ENCODE results near the gene GRID1.

Gene GRID1

GRCh38 chr10:85761906-85762445, 604.6 kb downstream of the GRID1 start:
- FAIRE-seq (no peak), DNase-seq (ENCODE audit: insufficient read length, low spot score) (no peak)
- no peak for TF ChIP-seq CTCF (IDR thresholded peaks at IDR 0.05; ENCODE audit: insufficient read depth, missing control alignments)

GRCh38 chr10:85741626-85742300, 624.8 kb downstream of the GRID1 start:
- no peak for DNase-seq (ENCODE audit: insufficient read length, low spot score)
- no peak for FAIRE-seq
- no peak for TF ChIP-seq CTCF (IDR thresholded peaks at IDR 0.05; ENCODE audit: insufficient read depth, missing control alignments)

GRCh38 chr10:85735997-85736396, 630.6 kb downstream of the GRID1 start:
- no peak for TF ChIP-seq CTCF (IDR thresholded peaks at IDR 0.05; ENCODE audit: insufficient read depth, missing control alignments)
- DNase-seq (ENCODE audit: insufficient read length, low spot score) (no peak), FAIRE-seq (no peak)

- DNase-seq (ENCODE audit: insufficient read length, low spot score) (no peak), FAIRE-seq (no peak)
- TF ChIP-seq CTCF (IDR thresholded peaks at IDR 0.05; ENCODE audit: insufficient read depth, missing control alignments): no peak
Observed at GRCh38 chr10:85734791-85735190, 631.8 kb downstream of the GRID1 start.

DNA sequence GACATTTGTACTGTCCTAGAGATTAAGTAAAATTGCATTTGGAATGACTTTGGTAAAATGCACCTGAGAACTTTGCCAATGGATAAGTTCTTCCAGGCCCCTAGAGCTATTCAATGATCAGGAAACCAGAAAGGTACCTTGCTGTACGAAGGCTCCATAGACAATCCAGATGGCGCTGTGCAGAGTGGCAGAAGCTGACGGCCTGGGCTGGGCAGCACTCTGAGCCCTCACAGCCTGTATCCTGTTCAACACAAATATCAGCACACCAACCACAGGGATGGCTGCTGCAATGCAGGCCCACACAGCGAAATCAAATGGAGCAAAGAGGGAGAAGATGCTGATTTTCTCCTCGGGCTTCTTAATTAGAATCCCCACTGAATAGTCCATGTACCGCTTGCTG, 642.4 kb downstream of the GRID1 start:
- DNase-seq (ENCODE audit: insufficient read length, low spot score) (no peak), FAIRE-seq (no peak)
- no peak for TF ChIP-seq CTCF (IDR thresholded peaks at IDR 0.05; ENCODE audit: insufficient read depth, missing control alignments)

- FAIRE-seq (no peak), DNase-seq (ENCODE audit: insufficient read length, low spot score) (no peak)
- no peak for TF ChIP-seq CTCF (IDR thresholded peaks at IDR 0.05; ENCODE audit: insufficient read depth, missing control alignments)
Observed at GRCh38 chr10:85720931-85721590, 645.5 kb downstream of the GRID1 start.

DNA sequence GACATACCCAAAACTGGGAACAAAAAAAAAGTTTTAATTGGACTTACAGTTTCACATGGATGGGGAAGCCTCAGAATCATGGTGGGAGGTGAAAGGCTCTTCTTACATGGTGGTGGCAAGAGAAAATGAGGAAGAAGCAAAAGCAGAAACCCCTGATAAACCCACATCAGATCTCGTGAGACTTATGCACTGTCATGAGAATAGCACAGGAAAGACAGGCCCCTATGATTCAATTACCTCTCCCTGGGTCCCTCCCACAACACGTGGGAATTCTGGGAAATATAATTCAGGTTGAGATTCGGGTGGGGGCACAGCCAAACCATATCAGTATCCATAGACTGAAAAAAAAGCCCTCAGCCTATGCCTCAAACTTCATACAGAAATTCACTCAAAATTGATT, 647.2 kb downstream of the GRID1 start:
- FAIRE-seq (no peak), DNase-seq (ENCODE audit: insufficient read length, low spot score) (no peak)
- no peak for TF ChIP-seq CTCF (IDR thresholded peaks at IDR 0.05; ENCODE audit: insufficient read depth, missing control alignments)
